HEK293 (cell line): ENCODE results near the gene PAPOLB.

Experiments used
- CTCF ChIA-PET: fragments of 350-600 bp; formaldehyde crosslinking; extraction: SDS; loops from one replicate; lab custom pipeline; 2021; ENCODE audit warnings: antibody characterized with exemption; lab: Yijun Ruan, JAX
- POLR2A ChIA-PET: fragments of 300-600 bp; formaldehyde crosslinking; extraction: SDS; loops from one replicate; lab custom pipeline; 2020; ENCODE audit warnings: antibody characterized with exemption, inconsistent platforms; lab: Yijun Ruan, JAX
- H3K27ac ChIP-seq: fragments of 200-500 bp; sonication (Bioruptor generic); 2 replicates; pipeline ENCODE4 v1.5.1; 2014; ENCODE audit warnings: low read depth, low read length, control low read depth, inconsistent platforms; ENCODE audit errors: extremely low read depth
- H3K36me3 ChIP-seq, 2 experiments: fragments of 200-500 bp in 1 of 2; sonication (Bioruptor generic) in 1 of 2; 1 replicate in 1 of 2; 2 replicates in 1 of 2; pipeline ENCODE4 v1.5.1; 2014 to 2017; ENCODE audit warnings: inconsistent platforms in 2 of 2, low read length in 2 of 2; ENCODE audit not compliant: control insufficient read depth in 2 of 2, insufficient read depth in 1 of 2
- H3K4me1 ChIP-seq: fragments of 200-500 bp; sonication (Bioruptor generic); 2 replicates; pipeline ENCODE4 v1.5.1; 2014; ENCODE audit warnings: mild to moderate bottlenecking, low read length, inconsistent platforms; ENCODE audit not compliant: control insufficient read depth, insufficient read depth
- H3K4me3 ChIP-seq: 2 replicates; pipeline ENCODE4 v1.5.1; 2011; ENCODE audit warnings: low read depth, mild to moderate bottlenecking, control low read depth, low read length, moderate library complexity
- H3K9me3 ChIP-seq: fragments of 200-500 bp; sonication (Bioruptor generic); 2 replicates; pipeline ENCODE4 v1.5.1; 2014; ENCODE audit warnings: low read depth, low read length, inconsistent platforms; ENCODE audit not compliant: control insufficient read depth, insufficient read depth
- KLF1 ChIP-seq: fragments of 450-650 bp; formaldehyde crosslinking; IDR thresholded peaks from 2 replicates; pipeline ENCODE4 v1.5.1; 2016; ENCODE audit warnings: missing biosample characterization, missing genetic modification characterization
- RBAK ChIP-seq: fragments of 450-650 bp; formaldehyde crosslinking; IDR thresholded peaks from 2 replicates; pipeline ENCODE4 v1.5.1; 2016; ENCODE audit warnings: missing biosample characterization, missing genetic modification characterization
- ZBTB10 ChIP-seq: fragments of 450-650 bp; formaldehyde crosslinking; IDR thresholded peaks from 2 replicates; pipeline ENCODE4 v1.5.1; 2016; ENCODE audit warnings: missing biosample characterization, missing genetic modification characterization
- ZNF48 ChIP-seq: fragments of 450-650 bp; formaldehyde crosslinking; IDR thresholded peaks from 2 replicates; pipeline ENCODE4 v1.5.1; 2016; ENCODE audit warnings: missing biosample characterization, missing genetic modification characterization
- ZNF518A ChIP-seq: fragments of 450-650 bp; formaldehyde crosslinking; conservative IDR thresholded peaks from 2 replicates; pipeline ENCODE4 v1.5.1; 2016; ENCODE audit warnings: low read depth, missing biosample characterization, missing genetic modification characterization
- ZNF549 ChIP-seq: fragments of 450-650 bp; IDR thresholded peaks from 2 replicates; pipeline ENCODE4 v1.5.1; 2018; ENCODE audit warnings: missing biosample characterization, missing genetic modification characterization, mild to moderate bottlenecking, inconsistent platforms, moderate library complexity
- ZNF701 ChIP-seq: fragments of 450-650 bp; formaldehyde crosslinking; IDR thresholded peaks from 2 replicates; pipeline ENCODE4 v1.5.1; 2016; ENCODE audit warnings: missing biosample characterization, missing genetic modification characterization
- TF ChIP-seq, protein P1 (sequence below): sonication (generic); formaldehyde crosslinking; IDR thresholded peaks from 2 replicates; pipeline ENCODE4 v1.8.1; 2022; ENCODE audit warnings: mild to moderate bottlenecking, moderate library complexity, missing genetic modification reagents
- TF ChIP-seq, protein P2 (sequence below): fragments of 450-650 bp; formaldehyde crosslinking; IDR thresholded peaks from 2 replicates; pipeline ENCODE4 v1.5.1; 2016; ENCODE audit warnings: missing biosample characterization, missing genetic modification characterization, borderline replicate concordance
- TF ChIP-seq, protein P3 (sequence below): fragments of 450-650 bp; formaldehyde crosslinking; IDR thresholded peaks from 2 replicates; pipeline ENCODE4 v1.5.1; 2016; ENCODE audit warnings: missing biosample characterization, missing genetic modification characterization
- TF ChIP-seq, protein P4 (sequence below): fragments of 450-650 bp; formaldehyde crosslinking; IDR thresholded peaks from 2 replicates; pipeline ENCODE4 v1.5.1; 2016; ENCODE audit warnings: missing biosample characterization, missing genetic modification characterization
- TF ChIP-seq, protein P5 (sequence below): fragments of 450-650 bp; formaldehyde crosslinking; IDR thresholded peaks from 2 replicates; pipeline ENCODE4 v1.5.1; 2016; ENCODE audit warnings: missing biosample characterization, missing genetic modification characterization, low read depth

Gene PAPOLB

GRCh38 chr7:4894482-4894881 lies 32.7 kb upstream of the PAPOLB start:
- no peaks in the 10 kb centered on the region for H3K36me3 ChIP-seq
- ChIA-PET CTCF (interaction anchor here (0.6 to 1.5 kb wide), 2 partner anchors 7 to 11 kb away, joined by 3 to 6 read pairs; partner anchors contain the start of gene RADIL), POLR2A (interaction anchor here (1.1 kb wide), 1 partner anchor 45 kb away, joined by 3 read pairs; no protein-coding TSS in a partner anchor)
- TF ChIP-seq, protein P1, sequence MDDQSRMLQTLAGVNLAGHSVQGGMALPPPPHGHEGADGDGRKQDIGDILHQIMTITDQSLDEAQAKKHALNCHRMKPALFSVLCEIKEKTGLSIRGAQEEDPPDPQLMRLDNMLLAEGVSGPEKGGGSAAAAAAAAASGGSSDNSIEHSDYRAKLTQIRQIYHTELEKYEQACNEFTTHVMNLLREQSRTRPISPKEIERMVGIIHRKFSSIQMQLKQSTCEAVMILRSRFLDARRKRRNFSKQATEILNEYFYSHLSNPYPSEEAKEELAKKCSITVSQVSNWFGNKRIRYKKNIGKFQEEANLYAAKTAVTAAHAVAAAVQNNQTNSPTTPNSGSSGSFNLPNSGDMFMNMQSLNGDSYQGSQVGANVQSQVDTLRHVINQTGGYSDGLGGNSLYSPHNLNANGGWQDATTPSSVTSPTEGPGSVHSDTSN: no peak
- no peak for TF ChIP-seq ZNF48
- TF ChIP-seq RBAK (tag by site-specific recombination): no peak
- TF ChIP-seq, all 188 proteins: peak for 0
- no peak overlapping the region for H3K27ac ChIP-seq
- no peaks in the 10 kb centered on the region for H3K4me1 ChIP-seq
- H3K9me3 ChIP-seq: no peaks in the 10 kb centered on the region
- H3K4me3 ChIP-seq: no peak overlapping the region

GRCh38 chr7:4893929-4894475 lies 32.2 kb upstream of the PAPOLB start:
- POLR2A ChIA-PET: interaction anchor here (1.1 kb wide), 1 partner anchor 45 kb away, joined by 3 read pairs; no protein-coding TSS in a partner anchor
- H3K27ac ChIP-seq: no peak overlapping the region
- H3K4me1 ChIP-seq: no peaks in the 10 kb centered on the region
- no peak overlapping the region for H3K4me3 ChIP-seq
- CTCF ChIA-PET: interaction anchor here (0.6 to 1.5 kb wide), 3 partner anchors 8 to 16 kb away, joined by 3 to 6 read pairs (median 3); partner anchors contain the start of gene RADIL
- H3K9me3 ChIP-seq: no peaks in the 10 kb centered on the region
- H3K36me3 ChIP-seq: no peaks in the 10 kb centered on the region
- TF ChIP-seq, protein P2, sequence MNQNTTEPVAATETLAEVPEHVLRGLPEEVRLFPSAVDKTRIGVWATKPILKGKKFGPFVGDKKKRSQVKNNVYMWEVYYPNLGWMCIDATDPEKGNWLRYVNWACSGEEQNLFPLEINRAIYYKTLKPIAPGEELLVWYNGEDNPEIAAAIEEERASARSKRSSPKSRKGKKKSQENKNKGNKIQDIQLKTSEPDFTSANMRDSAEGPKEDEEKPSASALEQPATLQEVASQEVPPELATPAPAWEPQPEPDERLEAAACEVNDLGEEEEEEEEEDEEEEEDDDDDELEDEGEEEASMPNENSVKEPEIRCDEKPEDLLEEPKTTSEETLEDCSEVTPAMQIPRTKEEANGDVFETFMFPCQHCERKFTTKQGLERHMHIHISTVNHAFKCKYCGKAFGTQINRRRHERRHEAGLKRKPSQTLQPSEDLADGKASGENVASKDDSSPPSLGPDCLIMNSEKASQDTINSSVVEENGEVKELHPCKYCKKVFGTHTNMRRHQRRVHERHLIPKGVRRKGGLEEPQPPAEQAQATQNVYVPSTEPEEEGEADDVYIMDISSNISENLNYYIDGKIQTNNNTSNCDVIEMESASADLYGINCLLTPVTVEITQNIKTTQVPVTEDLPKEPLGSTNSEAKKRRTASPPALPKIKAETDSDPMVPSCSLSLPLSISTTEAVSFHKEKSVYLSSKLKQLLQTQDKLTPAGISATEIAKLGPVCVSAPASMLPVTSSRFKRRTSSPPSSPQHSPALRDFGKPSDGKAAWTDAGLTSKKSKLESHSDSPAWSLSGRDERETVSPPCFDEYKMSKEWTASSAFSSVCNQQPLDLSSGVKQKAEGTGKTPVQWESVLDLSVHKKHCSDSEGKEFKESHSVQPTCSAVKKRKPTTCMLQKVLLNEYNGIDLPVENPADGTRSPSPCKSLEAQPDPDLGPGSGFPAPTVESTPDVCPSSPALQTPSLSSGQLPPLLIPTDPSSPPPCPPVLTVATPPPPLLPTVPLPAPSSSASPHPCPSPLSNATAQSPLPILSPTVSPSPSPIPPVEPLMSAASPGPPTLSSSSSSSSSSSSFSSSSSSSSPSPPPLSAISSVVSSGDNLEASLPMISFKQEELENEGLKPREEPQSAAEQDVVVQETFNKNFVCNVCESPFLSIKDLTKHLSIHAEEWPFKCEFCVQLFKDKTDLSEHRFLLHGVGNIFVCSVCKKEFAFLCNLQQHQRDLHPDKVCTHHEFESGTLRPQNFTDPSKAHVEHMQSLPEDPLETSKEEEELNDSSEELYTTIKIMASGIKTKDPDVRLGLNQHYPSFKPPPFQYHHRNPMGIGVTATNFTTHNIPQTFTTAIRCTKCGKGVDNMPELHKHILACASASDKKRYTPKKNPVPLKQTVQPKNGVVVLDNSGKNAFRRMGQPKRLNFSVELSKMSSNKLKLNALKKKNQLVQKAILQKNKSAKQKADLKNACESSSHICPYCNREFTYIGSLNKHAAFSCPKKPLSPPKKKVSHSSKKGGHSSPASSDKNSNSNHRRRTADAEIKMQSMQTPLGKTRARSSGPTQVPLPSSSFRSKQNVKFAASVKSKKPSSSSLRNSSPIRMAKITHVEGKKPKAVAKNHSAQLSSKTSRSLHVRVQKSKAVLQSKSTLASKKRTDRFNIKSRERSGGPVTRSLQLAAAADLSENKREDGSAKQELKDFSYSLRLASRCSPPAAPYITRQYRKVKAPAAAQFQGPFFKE (tag by site-specific recombination): no peak
- TF ChIP-seq, protein P3, sequence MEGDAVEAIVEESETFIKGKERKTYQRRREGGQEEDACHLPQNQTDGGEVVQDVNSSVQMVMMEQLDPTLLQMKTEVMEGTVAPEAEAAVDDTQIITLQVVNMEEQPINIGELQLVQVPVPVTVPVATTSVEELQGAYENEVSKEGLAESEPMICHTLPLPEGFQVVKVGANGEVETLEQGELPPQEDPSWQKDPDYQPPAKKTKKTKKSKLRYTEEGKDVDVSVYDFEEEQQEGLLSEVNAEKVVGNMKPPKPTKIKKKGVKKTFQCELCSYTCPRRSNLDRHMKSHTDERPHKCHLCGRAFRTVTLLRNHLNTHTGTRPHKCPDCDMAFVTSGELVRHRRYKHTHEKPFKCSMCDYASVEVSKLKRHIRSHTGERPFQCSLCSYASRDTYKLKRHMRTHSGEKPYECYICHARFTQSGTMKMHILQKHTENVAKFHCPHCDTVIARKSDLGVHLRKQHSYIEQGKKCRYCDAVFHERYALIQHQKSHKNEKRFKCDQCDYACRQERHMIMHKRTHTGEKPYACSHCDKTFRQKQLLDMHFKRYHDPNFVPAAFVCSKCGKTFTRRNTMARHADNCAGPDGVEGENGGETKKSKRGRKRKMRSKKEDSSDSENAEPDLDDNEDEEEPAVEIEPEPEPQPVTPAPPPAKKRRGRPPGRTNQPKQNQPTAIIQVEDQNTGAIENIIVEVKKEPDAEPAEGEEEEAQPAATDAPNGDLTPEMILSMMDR: no peak
- TF ChIP-seq, protein P4, sequence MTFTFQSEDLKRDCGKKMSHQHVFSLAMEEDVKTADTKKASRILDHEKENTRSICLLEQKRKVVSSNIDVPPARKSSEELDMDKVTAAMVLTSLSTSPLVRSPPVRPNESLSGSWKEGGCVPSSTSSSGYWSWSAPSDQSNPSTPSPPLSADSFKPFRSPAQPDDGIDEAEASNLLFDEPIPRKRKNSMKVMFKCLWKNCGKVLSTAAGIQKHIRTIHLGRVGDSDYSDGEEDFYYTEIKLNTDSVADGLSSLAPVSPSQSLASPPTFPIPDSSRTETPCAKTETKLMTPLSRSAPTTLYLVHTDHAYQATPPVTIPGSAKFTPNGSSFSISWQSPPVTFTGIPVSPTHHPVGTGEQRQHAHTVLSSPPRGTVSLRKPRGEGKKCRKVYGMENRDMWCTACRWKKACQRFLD (tag by site-specific recombination): no peak
- TF ChIP-seq ZNF549 (tag by site-specific recombination) (no peak), ZNF701 (tag by site-specific recombination) (no peak), KLF1 (tag by site-specific recombination) (no peak), ZNF518A (tag by site-specific recombination) (no peak), ZBTB10 (tag by site-specific recombination) (no peak), ZNF48 (no peak)
- TF ChIP-seq, protein P5, sequence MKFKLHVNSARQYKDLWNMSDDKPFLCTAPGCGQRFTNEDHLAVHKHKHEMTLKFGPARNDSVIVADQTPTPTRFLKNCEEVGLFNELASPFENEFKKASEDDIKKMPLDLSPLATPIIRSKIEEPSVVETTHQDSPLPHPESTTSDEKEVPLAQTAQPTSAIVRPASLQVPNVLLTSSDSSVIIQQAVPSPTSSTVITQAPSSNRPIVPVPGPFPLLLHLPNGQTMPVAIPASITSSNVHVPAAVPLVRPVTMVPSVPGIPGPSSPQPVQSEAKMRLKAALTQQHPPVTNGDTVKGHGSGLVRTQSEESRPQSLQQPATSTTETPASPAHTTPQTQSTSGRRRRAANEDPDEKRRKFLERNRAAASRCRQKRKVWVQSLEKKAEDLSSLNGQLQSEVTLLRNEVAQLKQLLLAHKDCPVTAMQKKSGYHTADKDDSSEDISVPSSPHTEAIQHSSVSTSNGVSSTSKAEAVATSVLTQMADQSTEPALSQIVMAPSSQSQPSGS (tag by site-specific recombination): no peak
